GM21515 (cell line): ENCODE data around the gene CENPK.
A peak's percentile ranks its signal among the peaks of the same experiment; 100 is the strongest.
"Not testable (repeated sequence)": the region's sequence is repeated elsewhere in the genome, so short reads cannot be mapped to it uniquely, and the experiment has no call there.

ENCODE experiments used
- ATAC-seq: cut with Tn5 transposase; IDR thresholded peaks from one replicate; pipeline ENCODE4 v1.9.1; 2021; ENCODE audit not compliant: unreplicated experiment

CENPK gene

GRCh38 chr5:65508978-65509377 is 54.0 kb downstream of the CENPK start:
- ATAC-seq: no peak

GRCh38 chr5:65506961-65507360 is 56.0 kb downstream of the CENPK start:
- no peak for ATAC-seq

GRCh38 chr5:65489119-65489518 is 73.8 kb downstream of the CENPK start:
- no peak for ATAC-seq

- not testable (repeated sequence) for ATAC-seq
These were observed 74.8 kb downstream of the CENPK start for GRCh38 chr5:65488038-65488687.

- ATAC-seq: not testable (repeated sequence)
These were observed 76.2 kb downstream of the CENPK start for GRCh38 chr5:65486803-65487202.

- ATAC-seq: no peak
These were observed 77.6 kb downstream of the CENPK start for GRCh38 chr5:65485405-65485804.

GRCh38 chr5:65483546-65484346 is 79.2 kb downstream of the CENPK start:
- ATAC-seq: peak; percentile 54

GRCh38 chr5:65482736-65483545 is 80.0 kb downstream of the CENPK start:
- no peak for ATAC-seq

GRCh38 chr5:65482296-65482735 is 80.7 kb downstream of the CENPK start:
- ATAC-seq: no peak

- ATAC-seq: peak; percentile 78
These were observed 81.2 kb downstream of the CENPK start, which contains the start of gene ADAMTS6 for GRCh38 chr5:65481635-65482295. Gene ADAMTS6, minus strand, starts transcription at chr5:65481920. Its CDS starts 8,247 bp downstream, at chr5:65473673.

GRCh38 chr5:65481171-65481581 is 81.8 kb downstream of the CENPK start:
- peak; percentile 24 for ATAC-seq

- ATAC-seq: peak; percentile 22
These were observed 82.6 kb downstream of the CENPK start for GRCh38 chr5:65480306-65480865.

GRCh38 chr5:65479527-65479926 is 83.4 kb downstream of the CENPK start:
- no peak for ATAC-seq

- ATAC-seq: no peak
These were observed 84.6 kb downstream of the CENPK start for GRCh38 chr5:65478336-65478735.

- ATAC-seq: no peak
These were observed 87.1 kb downstream of the CENPK start for GRCh38 chr5:65475895-65476294.

- no peak for ATAC-seq
These were observed 87.6 kb downstream of the CENPK start for GRCh38 chr5:65475336-65475735.

GRCh38 chr5:65474130-65474711 is 88.7 kb downstream of the CENPK start:
- no peak for ATAC-seq

GRCh38 chr5:65468633-65469032 is 94.3 kb downstream of the CENPK start:
- no peak for ATAC-seq
